KMS-11 (cell line): ENCODE results near the gene CX3CL1.

Experiments used
- H2AFZ ChIP-seq: fragments of 200-600 bp; sonication (generic); 2 replicates; pipeline ENCODE4 v1.6.1; 2016; ENCODE audit warnings: antibody characterized with exemption, mixed run types, low read depth
- H3K27ac ChIP-seq: fragments of 200-600 bp; sonication (generic); 2 replicates; pipeline ENCODE4 v1.6.1; 2016; ENCODE audit warnings: mild to moderate bottlenecking, mixed run types
- H3K27me3 ChIP-seq: fragments of 200-600 bp; sonication (generic); 2 replicates; pipeline ENCODE4 v1.6.1; 2017; ENCODE audit warnings: mild to moderate bottlenecking, low read depth, mixed run types, moderate library complexity; ENCODE audit not compliant: insufficient read depth
- H3K36me3 ChIP-seq: fragments of 200-600 bp; sonication (generic); 2 replicates; pipeline ENCODE4 v1.6.1; 2017; ENCODE audit warnings: mild to moderate bottlenecking, mixed run types; ENCODE audit not compliant: insufficient read depth
- H3K4me1 ChIP-seq: fragments of 200-600 bp; sonication (generic); 2 replicates; pipeline ENCODE4 v1.6.1; 2016; ENCODE audit warnings: mild to moderate bottlenecking, low read depth, mixed run types; ENCODE audit not compliant: poor library complexity, severe bottlenecking
- H3K4me2 ChIP-seq: fragments of 200-600 bp; sonication (generic); 2 replicates; pipeline ENCODE4 v1.7.0; 2016; ENCODE audit warnings: mild to moderate bottlenecking, mixed run types
- H3K4me3 ChIP-seq: fragments of 200-600 bp; sonication (generic); IDR thresholded peaks from 2 replicates; pipeline ENCODE4 v1.6.1; 2017; ENCODE audit warnings: low read depth, low read length, mixed read lengths; ENCODE audit not compliant: insufficient read depth
- H3K79me2 ChIP-seq: fragments of 200-600 bp; sonication (generic); 2 replicates; pipeline ENCODE4 v1.6.1; 2016; ENCODE audit warnings: low read depth, mixed run types; ENCODE audit not compliant: insufficient read depth
- H3K9ac ChIP-seq: fragments of 200-600 bp; sonication (generic); 2 replicates; pipeline ENCODE4 v1.6.1; 2016; ENCODE audit warnings: mild to moderate bottlenecking, mixed run types
- H4K20me1 ChIP-seq: fragments of 200-600 bp; sonication (generic); 2 replicates; pipeline ENCODE4 v1.6.1; 2016; ENCODE audit warnings: mild to moderate bottlenecking, mixed run types; ENCODE audit not compliant: insufficient read depth
- TF ChIP-seq, protein P1 (sequence below): fragments of 200-600 bp; sonication (generic); conservative IDR thresholded peaks from 2 replicates; pipeline ENCODE4 v1.6.1; 2017; ENCODE audit warnings: low read depth, mild to moderate bottlenecking, antibody characterized with exemption, low read length, moderate library complexity, mixed read lengths

CX3CL1 gene

GRCh38 chr16:57357330-57358085 lies 14.8 kb upstream of the CX3CL1 start:
- no peak overlapping the region for H2AFZ ChIP-seq
- no peak overlapping the region for H3K4me2 ChIP-seq
- no peaks in the 10 kb centered on the region for H3K79me2 ChIP-seq
- no peaks in the 10 kb centered on the region for H3K27me3 ChIP-seq
- H3K9ac ChIP-seq: no peak overlapping the region
- no peak overlapping the region for H3K4me3 ChIP-seq
- TF ChIP-seq, protein P1, sequence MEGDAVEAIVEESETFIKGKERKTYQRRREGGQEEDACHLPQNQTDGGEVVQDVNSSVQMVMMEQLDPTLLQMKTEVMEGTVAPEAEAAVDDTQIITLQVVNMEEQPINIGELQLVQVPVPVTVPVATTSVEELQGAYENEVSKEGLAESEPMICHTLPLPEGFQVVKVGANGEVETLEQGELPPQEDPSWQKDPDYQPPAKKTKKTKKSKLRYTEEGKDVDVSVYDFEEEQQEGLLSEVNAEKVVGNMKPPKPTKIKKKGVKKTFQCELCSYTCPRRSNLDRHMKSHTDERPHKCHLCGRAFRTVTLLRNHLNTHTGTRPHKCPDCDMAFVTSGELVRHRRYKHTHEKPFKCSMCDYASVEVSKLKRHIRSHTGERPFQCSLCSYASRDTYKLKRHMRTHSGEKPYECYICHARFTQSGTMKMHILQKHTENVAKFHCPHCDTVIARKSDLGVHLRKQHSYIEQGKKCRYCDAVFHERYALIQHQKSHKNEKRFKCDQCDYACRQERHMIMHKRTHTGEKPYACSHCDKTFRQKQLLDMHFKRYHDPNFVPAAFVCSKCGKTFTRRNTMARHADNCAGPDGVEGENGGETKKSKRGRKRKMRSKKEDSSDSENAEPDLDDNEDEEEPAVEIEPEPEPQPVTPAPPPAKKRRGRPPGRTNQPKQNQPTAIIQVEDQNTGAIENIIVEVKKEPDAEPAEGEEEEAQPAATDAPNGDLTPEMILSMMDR: no peak
- no peaks in the 10 kb centered on the region for H4K20me1 ChIP-seq
- H3K36me3 ChIP-seq: no peaks in the 10 kb centered on the region
- no peak overlapping the region for H3K27ac ChIP-seq
- H3K4me1 ChIP-seq: no peaks in the 10 kb centered on the region

DNA sequence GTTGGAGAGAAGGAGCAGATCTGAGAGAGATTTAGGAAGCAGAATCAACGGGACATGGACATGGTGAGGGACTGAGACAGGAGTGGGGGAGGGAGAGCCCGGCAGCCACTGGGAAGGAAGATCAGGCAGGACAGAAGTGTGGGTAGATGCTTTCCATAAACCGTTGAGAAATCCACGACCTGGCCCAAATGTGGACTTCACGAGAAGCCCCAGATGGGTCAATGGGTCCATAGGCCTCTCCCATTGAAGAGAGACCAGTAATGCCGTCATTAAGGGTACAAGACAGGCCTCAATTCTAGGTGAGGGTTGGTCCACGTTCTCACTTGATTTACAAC lies 14.2 kb upstream of the CX3CL1 start:
- Histone ChIP-seq H3K4me1 (no peaks in the 10 kb centered on the region), H3K9ac (no peak overlapping the region), H3K27me3 (no peaks in the 10 kb centered on the region), H3K27ac (no peak overlapping the region), H3K36me3 (no peaks in the 10 kb centered on the region), H4K20me1 (no peaks in the 10 kb centered on the region), H3K79me2 (no peaks in the 10 kb centered on the region), H2AFZ (no peak overlapping the region), H3K4me3 (no peak overlapping the region), H3K4me2 (no peak overlapping the region)
- TF ChIP-seq, protein P1: no peak

- H3K27ac ChIP-seq: no peak within 1 kb of the TSS
- TF ChIP-seq, protein P1: no peak
- H3K4me1 ChIP-seq: no peaks in the 10 kb centered on the region
- no peak within 1 kb of the TSS for H3K4me3 ChIP-seq
- no peaks in the 10 kb centered on the region for H4K20me1 ChIP-seq
- H2AFZ ChIP-seq: no peak within 1 kb of the TSS
- no peak within 1 kb of the TSS for H3K4me2 ChIP-seq
- H3K79me2 ChIP-seq: no peaks in the 10 kb centered on the region
- no peaks in the 10 kb centered on the region for H3K27me3 ChIP-seq
- no peak within 1 kb of the TSS for H3K9ac ChIP-seq
- H3K36me3 ChIP-seq: no peaks in the 10 kb centered on the region
Observed at GRCh38 chr16:57358527-57359095, 13.7 kb upstream of the CX3CL1 start, which contains the start of gene CCL22. CCL22 (plus strand) TSS chr16:57358783; CDS start chr16:57358817, 34 bp downstream.

GRCh38 chr16:57360321-57360935 lies 11.9 kb upstream of the CX3CL1 start:
- H3K79me2 ChIP-seq: no peaks in the 10 kb centered on the region
- H3K4me3 ChIP-seq: no peak overlapping the region
- no peaks in the 10 kb centered on the region for H3K36me3 ChIP-seq
- no peaks in the 10 kb centered on the region for H4K20me1 ChIP-seq
- no peak overlapping the region for H3K9ac ChIP-seq
- H3K4me1 ChIP-seq: no peaks in the 10 kb centered on the region
- H2AFZ ChIP-seq: no peak overlapping the region
- H3K27me3 ChIP-seq: no peaks in the 10 kb centered on the region
- H3K4me2 ChIP-seq: no peak overlapping the region
- TF ChIP-seq, protein P1: no peak
- H3K27ac ChIP-seq: no peak overlapping the region
